K562 (cell line): ENCODE data around the gene LAIR1.
"Not testable (repeated sequence)": the region's sequence is repeated elsewhere in the genome, so short reads cannot be mapped to it uniquely, and the experiment has no call there.

Source experiments
- CHD2 ChIP-seq: IDR thresholded peaks from 2 replicates; pipeline ENCODE4 v1.6.1; 2011; ENCODE audit warnings: low read depth, low read length
- EP300 ChIP-seq: IDR thresholded peaks from 2 replicates; pipeline ENCODE4 v1.6.1; 2012; ENCODE audit warnings: low read length, improper control_type of control experiment
- ETV5 ChIP-seq: sonication (generic); formaldehyde crosslinking; IDR thresholded peaks from 2 replicates; pipeline ENCODE4 v1.4.0; 2020; ENCODE audit warnings: low read depth, mild to moderate bottlenecking, missing genetic modification reagents
- FIP1L1 ChIP-seq: fragments of 200-400 bp; formaldehyde crosslinking; IDR thresholded peaks from 2 replicates; pipeline ENCODE4 v1.6.1; 2018; ENCODE audit warnings: mild to moderate bottlenecking, low read depth, low read length; ENCODE audit not compliant: poor library complexity, severe bottlenecking
- MYC ChIP-seq, 2 experiments: fragments of 250-450 bp in 1 of 2; sonication (Bioruptor Pico) in 1 of 2; IDR thresholded peaks; 2 replicates each; pipeline versions ENCODE4 v1.5.1 to v1.6.1; 2012 to 2021; ENCODE audit warnings: low read depth in 2 of 2, borderline replicate concordance in 1 of 2, improper control_type of control experiment in 1 of 2, low read length in 1 of 2, mild to moderate bottlenecking in 1 of 2, moderate library complexity in 1 of 2
- NFE2L1 ChIP-seq: fragments of 450-650 bp; IDR thresholded peaks from 2 replicates; pipeline ENCODE4 v1.6.1; 2016; ENCODE audit warnings: missing genetic modification characterization, low read depth, mild to moderate bottlenecking, missing compliant biosample characterization, moderate library complexity, borderline replicate concordance
- U2AF2 ChIP-seq: fragments of 200-400 bp; formaldehyde crosslinking; optimal IDR thresholded peaks from 2 replicates; pipeline ENCODE3; 2017; ENCODE audit warnings: low read depth, mild to moderate bottlenecking, low read length
- ZFP1 ChIP-seq: fragments of 450-650 bp; formaldehyde crosslinking; IDR thresholded peaks from 2 replicates; pipeline ENCODE4 v1.4.0; 2020; ENCODE audit warnings: mild to moderate bottlenecking, mixed read lengths

DNA sequence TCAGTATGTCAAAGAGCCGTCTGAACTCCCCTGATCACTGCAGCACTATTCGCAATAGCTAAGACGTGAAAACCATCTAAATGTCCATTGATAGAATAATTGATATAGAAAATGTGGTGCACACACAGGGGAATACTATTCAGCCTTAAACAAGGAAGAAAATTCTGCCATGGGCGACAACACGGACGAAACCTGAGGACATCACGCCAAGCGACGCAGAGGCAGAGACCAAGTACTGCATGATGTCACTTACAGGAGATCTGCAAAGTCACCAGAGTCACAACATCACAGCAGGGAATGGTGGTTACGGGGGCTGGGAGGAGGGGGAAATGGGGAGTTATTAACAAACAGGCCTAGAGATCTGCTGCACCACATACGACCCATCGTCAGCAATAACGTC lies 1.1 kb upstream of the LAIR1 start:
- TF ChIP-seq ETV5; U2AF2; EP300; ZFP1 (CRISPR knock-in tag); FIP1L1; NFE2L1 (tag); MYC (IDR thresholded peaks at IDR 0.05; ENCODE audit: low read depth, low read length); MYC (CRISPR knock-in tag; IDR thresholded peaks at IDR 0.05; ENCODE audit: borderline replicate concordance, low read depth); CHD2: not testable (repeated sequence)
